HCT116 (cell line): Measurements from ENCODE around the gene YWHAE. TPM values are rescaled to one million over a fixed set of nuclear protein-coding genes. Genes with fewer than 3 reads are reported as not detected.

Experiments used
- ATAC-seq: fragments of 200-7000 bp; cut with Tn5 transposase; 2 replicates; pipeline ENCODE4 v1.9.1; 2020; ENCODE audit warnings: mild to moderate bottlenecking, moderate library complexity
- BruUV-seq: library from RNA; stranded (reverse); fragments of 400-500 nt; replicated peaks from 2 replicates; lab custom pipeline; 2021; lab: Mats Ljungman, UMichigan
- CTCF ChIA-PET: fragments of 300-600 bp; sonication (Branson Sonifier 250); formaldehyde crosslinking; loops from one replicate; lab custom pipeline; 2021; ENCODE audit warnings: antibody characterized with exemption; lab: Charles Lee
- POLR2A ChIA-PET: fragments of 300-600, 350-600 bp; sonication (Branson Sonifier 250); formaldehyde crosslinking; loops from one replicate; lab custom pipeline; 2021; ENCODE audit warnings: antibody characterized with exemption; lab: Charles Lee
- RAD21 ChIA-PET, 2 experiments: fragments of 300-600 bp; sonication (Branson Sonifier 250); formaldehyde crosslinking; loops; one replicate each; lab custom pipeline; 2023; ENCODE audit warnings: low total read pairs in 2 of 2; ENCODE audit not compliant: uncharacterized antibody in 2 of 2, unreplicated experiment in 2 of 2, low non-redundant PET in 1 of 2; lab: Charles Lee
- DNase-seq: peaks from one replicate; pipeline ENCODE4 v3.0.0-alpha.2; 2010; ENCODE audit warnings: low read depth, low spot score
- H2AFZ ChIP-seq: fragments of 200-600 bp; shearing (Covaris generic), sonication (generic); 2 replicates; pipeline ENCODE4 v1.6.1; 2017; ENCODE audit warnings: low read depth, mixed run types, mixed read lengths, antibody characterized with exemption, low read length; ENCODE audit not compliant: poor library complexity, severe bottlenecking
- H3K27ac ChIP-seq: 2 replicates; pipeline ENCODE4 v1.5.1; 2012; ENCODE audit warnings: low read depth, low read length
- H3K27me3 ChIP-seq: fragments of 200-600 bp; sonication (generic); 2 replicates; pipeline ENCODE4 v1.6.1; 2016; ENCODE audit warnings: mixed run types, low read length, mixed read lengths; ENCODE audit not compliant: insufficient read depth
- H3K36me3 ChIP-seq, 2 experiments: fragments of 200-500 bp in 1 of 2; fragments of 200-600 bp in 1 of 2; sonication (Bioruptor generic) in 1 of 2; sonication (generic) in 1 of 2; 2 replicates each; pipeline versions ENCODE4 v1.5.1 to v1.6.1; 2014 to 2016; ENCODE audit warnings: low read length in 2 of 2, inconsistent platforms in 1 of 2, mixed read lengths in 1 of 2, mixed run types in 1 of 2; ENCODE audit not compliant: insufficient read depth in 2 of 2, control insufficient read depth in 1 of 2
- H3K4me1 ChIP-seq, 2 experiments: fragments of 200-600 bp in 1 of 2; sonication (generic) in 1 of 2; 2 replicates each; pipeline versions ENCODE4 v1.5.1 to v1.6.1; 2012 to 2017; ENCODE audit warnings: low read length in 2 of 2, inconsistent platforms in 1 of 2, mild to moderate bottlenecking in 1 of 2, mixed read lengths in 1 of 2, mixed run types in 1 of 2, moderate library complexity in 1 of 2; ENCODE audit not compliant: insufficient read depth in 2 of 2, control insufficient read depth in 1 of 2
- H3K4me2 ChIP-seq: fragments of 200-600 bp; sonication (generic); 2 replicates; pipeline ENCODE4 v1.6.1; 2017; ENCODE audit warnings: mixed run types, low read length, mixed read lengths
- H3K4me3 ChIP-seq, 2 experiments: fragments of 200-600 bp in 1 of 2; sonication (generic) in 1 of 2; replicated peaks in 1 of 2; 2 replicates each; pipeline ENCODE4 v1.5.1; 2011 to 2016; ENCODE audit warnings: low read length in 2 of 2, control low read depth in 1 of 2, low read depth in 1 of 2, mild to moderate bottlenecking in 1 of 2, mixed read lengths in 1 of 2, mixed run types in 1 of 2
- H3K79me2 ChIP-seq: fragments of 200-600 bp; sonication (generic); 2 replicates; pipeline ENCODE4 v1.6.1; 2017; ENCODE audit warnings: mild to moderate bottlenecking, mixed run types, low read length, moderate library complexity, mixed read lengths; ENCODE audit not compliant: insufficient read depth
- H3K9ac ChIP-seq: fragments of 200-600 bp; sonication (generic); 2 replicates; pipeline ENCODE4 v1.6.1; 2016; ENCODE audit warnings: low read length, mixed read lengths
- H3K9me2 ChIP-seq: fragments of 200-600 bp; sonication (generic), shearing (Covaris generic); 2 replicates; pipeline ENCODE4 v1.6.1; 2017; ENCODE audit warnings: mixed run types, mild to moderate bottlenecking, moderate library complexity; ENCODE audit not compliant: insufficient read depth
- H3K9me3 ChIP-seq, 2 experiments: fragments of 200-500 bp in 1 of 2; fragments of 200-600 bp in 1 of 2; sonication (Bioruptor generic) in 1 of 2; sonication (generic) in 1 of 2; 2 replicates each; pipeline ENCODE4 v1.6.1; 2014 to 2017; ENCODE audit warnings: low read length in 2 of 2, mixed read lengths in 2 of 2, inconsistent platforms in 1 of 2, low read depth in 1 of 2, mild to moderate bottlenecking in 1 of 2, mixed run types in 1 of 2, moderate library complexity in 1 of 2; ENCODE audit not compliant: control insufficient read depth in 1 of 2, insufficient read depth in 1 of 2
- H4K20me1 ChIP-seq: fragments of 200-600 bp; sonication (generic), shearing (Covaris generic); 2 replicates; pipeline ENCODE4 v1.6.1; 2017; ENCODE audit warnings: mixed run types, mild to moderate bottlenecking, moderate library complexity; ENCODE audit not compliant: insufficient read depth
- CEBPB ChIP-seq: IDR thresholded peaks from 2 replicates; pipeline ENCODE4 v1.6.1; 2012; ENCODE audit warnings: low read depth
- EZH2phosphoT487 ChIP-seq: fragments of 200-600 bp; IDR thresholded peaks from 2 replicates; pipeline ENCODE4 v1.6.1; 2018; ENCODE audit warnings: antibody characterized with exemption, borderline replicate concordance
- JUND ChIP-seq: IDR thresholded peaks from 2 replicates; pipeline ENCODE4 v1.6.1; 2012
- POLR2A ChIP-seq: IDR thresholded peaks from 2 replicates; pipeline ENCODE4 v1.7.0; 2011; ENCODE audit warnings: borderline replicate concordance; ENCODE audit not compliant: insufficient read depth, insufficient read length; ENCODE audit errors: extremely low read depth
- RAD21 ChIP-seq: IDR thresholded peaks from 2 replicates; pipeline ENCODE4 v1.6.1; 2012; ENCODE audit warnings: low read depth, mild to moderate bottlenecking
- SP1 ChIP-seq: IDR thresholded peaks from 2 replicates; pipeline ENCODE4 v1.6.1; 2012; ENCODE audit warnings: low read depth
- SRF ChIP-seq: IDR thresholded peaks from 2 replicates; pipeline ENCODE4 v1.6.1; 2012; ENCODE audit warnings: low read depth
- TCF7L2 ChIP-seq: IDR thresholded peaks from 2 replicates; pipeline ENCODE4 v1.7.0; 2011; ENCODE audit warnings: borderline replicate concordance, inconsistent platforms; ENCODE audit not compliant: insufficient read depth, insufficient read length; ENCODE audit errors: extremely low read depth
- YY1 ChIP-seq: IDR thresholded peaks from 2 replicates; pipeline ENCODE4 v1.6.1; 2011; ENCODE audit warnings: low read length, low read depth, moderate library complexity, mild to moderate bottlenecking; ENCODE audit not compliant: insufficient replicate concordance; ENCODE audit errors: extremely low read depth
- ZFX ChIP-seq: fragments of 450-650 bp; IDR thresholded peaks from 2 replicates; pipeline ENCODE4 v1.6.1; 2017
- intact Hi-C: fragments of 100-400 bp; cut with micrococcal nuclease; formaldehyde crosslinking; loops from 2 replicates; pipeline ENCODE4 v1.10.0; 2022
- total RNA-seq: library from RNA; stranded (reverse); gene quantifications from one replicate; pipeline ENCODE4 v1.2.1, GENCODE V29; 2021; ENCODE audit not compliant: unreplicated experiment
- TF ChIP-seq, protein P1 (sequence below): IDR thresholded peaks from 2 replicates; pipeline ENCODE4 v1.6.1; 2012; ENCODE audit warnings: low read depth
- TF ChIP-seq, protein P2 (sequence below), 3 experiments: fragments of 200-600 bp in 1 of 3; sonication (generic) in 1 of 3; IDR thresholded peaks in 2 of 3; conservative IDR thresholded peaks in 1 of 3; 2 replicates each; pipeline ENCODE4 v1.5.1; 2012 to 2017; ENCODE audit warnings: low read depth in 2 of 3, low read length in 2 of 3, antibody characterized with exemption in 1 of 3, borderline replicate concordance in 1 of 3, control low read depth in 1 of 3, mild to moderate bottlenecking in 1 of 3, mixed read lengths in 1 of 3, mixed run types in 1 of 3, moderate library complexity in 1 of 3; ENCODE audit not compliant: insufficient read depth in 1 of 3
- TF ChIP-seq, protein P3 (sequence below): IDR thresholded peaks from 2 replicates; pipeline ENCODE4 v1.6.1; 2011; ENCODE audit warnings: mild to moderate bottlenecking, low read length, moderate library complexity; ENCODE audit not compliant: insufficient replicate concordance; ENCODE audit errors: extremely low read depth

The YWHAE gene
- total RNA-seq, 1 experiment from 2014 or later, result 735 TPM

DNA sequence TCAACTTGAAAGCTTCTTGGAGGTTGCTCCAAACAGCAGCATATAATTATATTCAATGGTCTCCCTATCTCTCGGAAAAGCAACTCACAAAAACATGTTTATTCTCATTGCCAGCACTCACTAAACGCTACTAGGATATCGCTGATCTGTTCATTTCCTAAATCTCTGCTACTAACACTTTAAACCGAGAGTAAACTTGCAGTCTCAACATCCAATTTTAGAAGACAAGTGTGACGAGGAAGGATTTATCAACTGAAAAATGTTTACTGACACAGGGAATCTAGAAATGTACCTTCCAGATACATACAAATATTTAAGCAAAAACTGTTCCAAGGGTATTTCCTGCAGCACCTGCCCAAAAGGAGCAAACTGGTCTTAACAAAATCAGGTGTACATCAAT lies 56.5 kb downstream of the YWHAE start:
- CTCF ChIA-PET, result interaction anchor here (1.0 kb wide), 1 partner anchor 11 kb away, joined by 4 read pairs; no protein-coding TSS in a partner anchor
- no peak overlapping the region for H2AFZ ChIP-seq
- intact Hi-C loops, result no loop called here
- no peak for DNase-seq
- H3K9ac ChIP-seq, result no peak overlapping the region
- no peaks in the 10 kb centered on the region for H3K4me1 ChIP-seq
- H3K9me2 ChIP-seq, result no peaks in the 10 kb centered on the region
- no peaks in the 10 kb centered on the region for H3K9me3 ChIP-seq
- TF ChIP-seq YY1 (no peak), POLR2A (no peak), TCF7L2 (no peak), EZH2phosphoT487 (no peak), SP1 (no peak), CEBPB (no peak), JUND (no peak), ZFX (no peak), SRF (no peak), RAD21 (no peak)
- TF ChIP-seq, protein P1, sequence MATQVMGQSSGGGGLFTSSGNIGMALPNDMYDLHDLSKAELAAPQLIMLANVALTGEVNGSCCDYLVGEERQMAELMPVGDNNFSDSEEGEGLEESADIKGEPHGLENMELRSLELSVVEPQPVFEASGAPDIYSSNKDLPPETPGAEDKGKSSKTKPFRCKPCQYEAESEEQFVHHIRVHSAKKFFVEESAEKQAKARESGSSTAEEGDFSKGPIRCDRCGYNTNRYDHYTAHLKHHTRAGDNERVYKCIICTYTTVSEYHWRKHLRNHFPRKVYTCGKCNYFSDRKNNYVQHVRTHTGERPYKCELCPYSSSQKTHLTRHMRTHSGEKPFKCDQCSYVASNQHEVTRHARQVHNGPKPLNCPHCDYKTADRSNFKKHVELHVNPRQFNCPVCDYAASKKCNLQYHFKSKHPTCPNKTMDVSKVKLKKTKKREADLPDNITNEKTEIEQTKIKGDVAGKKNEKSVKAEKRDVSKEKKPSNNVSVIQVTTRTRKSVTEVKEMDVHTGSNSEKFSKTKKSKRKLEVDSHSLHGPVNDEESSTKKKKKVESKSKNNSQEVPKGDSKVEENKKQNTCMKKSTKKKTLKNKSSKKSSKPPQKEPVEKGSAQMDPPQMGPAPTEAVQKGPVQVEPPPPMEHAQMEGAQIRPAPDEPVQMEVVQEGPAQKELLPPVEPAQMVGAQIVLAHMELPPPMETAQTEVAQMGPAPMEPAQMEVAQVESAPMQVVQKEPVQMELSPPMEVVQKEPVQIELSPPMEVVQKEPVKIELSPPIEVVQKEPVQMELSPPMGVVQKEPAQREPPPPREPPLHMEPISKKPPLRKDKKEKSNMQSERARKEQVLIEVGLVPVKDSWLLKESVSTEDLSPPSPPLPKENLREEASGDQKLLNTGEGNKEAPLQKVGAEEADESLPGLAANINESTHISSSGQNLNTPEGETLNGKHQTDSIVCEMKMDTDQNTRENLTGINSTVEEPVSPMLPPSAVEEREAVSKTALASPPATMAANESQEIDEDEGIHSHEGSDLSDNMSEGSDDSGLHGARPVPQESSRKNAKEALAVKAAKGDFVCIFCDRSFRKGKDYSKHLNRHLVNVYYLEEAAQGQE, result no peak
- TF ChIP-seq, protein P2, sequence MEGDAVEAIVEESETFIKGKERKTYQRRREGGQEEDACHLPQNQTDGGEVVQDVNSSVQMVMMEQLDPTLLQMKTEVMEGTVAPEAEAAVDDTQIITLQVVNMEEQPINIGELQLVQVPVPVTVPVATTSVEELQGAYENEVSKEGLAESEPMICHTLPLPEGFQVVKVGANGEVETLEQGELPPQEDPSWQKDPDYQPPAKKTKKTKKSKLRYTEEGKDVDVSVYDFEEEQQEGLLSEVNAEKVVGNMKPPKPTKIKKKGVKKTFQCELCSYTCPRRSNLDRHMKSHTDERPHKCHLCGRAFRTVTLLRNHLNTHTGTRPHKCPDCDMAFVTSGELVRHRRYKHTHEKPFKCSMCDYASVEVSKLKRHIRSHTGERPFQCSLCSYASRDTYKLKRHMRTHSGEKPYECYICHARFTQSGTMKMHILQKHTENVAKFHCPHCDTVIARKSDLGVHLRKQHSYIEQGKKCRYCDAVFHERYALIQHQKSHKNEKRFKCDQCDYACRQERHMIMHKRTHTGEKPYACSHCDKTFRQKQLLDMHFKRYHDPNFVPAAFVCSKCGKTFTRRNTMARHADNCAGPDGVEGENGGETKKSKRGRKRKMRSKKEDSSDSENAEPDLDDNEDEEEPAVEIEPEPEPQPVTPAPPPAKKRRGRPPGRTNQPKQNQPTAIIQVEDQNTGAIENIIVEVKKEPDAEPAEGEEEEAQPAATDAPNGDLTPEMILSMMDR (IDR thresholded peaks at IDR 0.05 in 2 of 3, conservative IDR thresholded peaks at IDR 0.05 in 1 of 3; ENCODE audit: borderline replicate concordance in 1 of 3, insufficient read depth in 1 of 3, low read depth in 2 of 3, low read length in 2 of 3), result no peak
- TF ChIP-seq, protein P3, sequence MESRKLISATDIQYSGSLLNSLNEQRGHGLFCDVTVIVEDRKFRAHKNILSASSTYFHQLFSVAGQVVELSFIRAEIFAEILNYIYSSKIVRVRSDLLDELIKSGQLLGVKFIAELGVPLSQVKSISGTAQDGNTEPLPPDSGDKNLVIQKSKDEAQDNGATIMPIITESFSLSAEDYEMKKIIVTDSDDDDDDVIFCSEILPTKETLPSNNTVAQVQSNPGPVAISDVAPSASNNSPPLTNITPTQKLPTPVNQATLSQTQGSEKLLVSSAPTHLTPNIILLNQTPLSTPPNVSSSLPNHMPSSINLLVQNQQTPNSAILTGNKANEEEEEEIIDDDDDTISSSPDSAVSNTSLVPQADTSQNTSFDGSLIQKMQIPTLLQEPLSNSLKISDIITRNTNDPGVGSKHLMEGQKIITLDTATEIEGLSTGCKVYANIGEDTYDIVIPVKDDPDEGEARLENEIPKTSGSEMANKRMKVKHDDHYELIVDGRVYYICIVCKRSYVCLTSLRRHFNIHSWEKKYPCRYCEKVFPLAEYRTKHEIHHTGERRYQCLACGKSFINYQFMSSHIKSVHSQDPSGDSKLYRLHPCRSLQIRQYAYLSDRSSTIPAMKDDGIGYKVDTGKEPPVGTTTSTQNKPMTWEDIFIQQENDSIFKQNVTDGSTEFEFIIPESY, result no peak
- TF ChIP-seq, all 23 proteins: peak for 0
- H3K27me3 ChIP-seq, result no peaks in the 10 kb centered on the region
- H3K79me2 ChIP-seq, result peaks cover 33% of the 10 kb centered on the region
- peaks cover 27 to 40% of the 10 kb centered on the region in 2 experiments for H3K36me3 ChIP-seq
- ChIA-PET POLR2A (no interaction called here), RAD21 (no interaction called here)
- H3K4me3 ChIP-seq, result no peak overlapping the region
- H3K27ac ChIP-seq, result no peak overlapping the region
- peaks cover 39% of the 10 kb centered on the region; the same call in 1 of the 2 replicates for H4K20me1 ChIP-seq
- no peak overlapping the region for H3K4me2 ChIP-seq
- no peak for ATAC-seq
- no TSS peak for BruUV-seq
